SK-N-SH (cell line): ENCODE measurements around the gene CCNA1. TPM values are rescaled to one million over a fixed set of nuclear protein-coding genes. Genes with fewer than 3 reads are reported as not detected.

Experiments used
- CTCF ChIA-PET: fragments of 300-600, 350-600 bp; formaldehyde crosslinking; extraction: SDS; loops from one replicate; lab custom pipeline; 2021; lab: Yijun Ruan, JAX
- POLR2A ChIA-PET: fragments of 350-600 bp; sonication (Branson Sonifier 250); formaldehyde crosslinking; extraction: SDS; loops from one replicate; lab custom pipeline; 2020; ENCODE audit warnings: antibody characterized with exemption, inconsistent platforms; lab: Yijun Ruan, JAX
- DNase-seq: peaks from one replicate; pipeline ENCODE4 v3.0.0; 2012
- H2AFZ ChIP-seq: fragments of 200-600 bp; sonication (generic); 2 replicates; pipeline ENCODE4 v1.8.1; 2016; ENCODE audit warnings: antibody characterized with exemption, mild to moderate bottlenecking, low read depth
- H3F3A ChIP-seq: fragments of 200-600 bp; sonication (generic); replicated peaks from 2 replicates; pipeline ENCODE3; 2016; ENCODE audit warnings: antibody characterized with exemption, mild to moderate bottlenecking; ENCODE audit not compliant: insufficient read depth
- H3K27ac ChIP-seq, 2 experiments: fragments of 200-500 bp in 1 of 2; fragments of 200-600 bp in 1 of 2; sonication (Bioruptor generic) in 1 of 2; sonication (generic), shearing (Covaris generic) in 1 of 2; 2 replicates each; pipeline versions ENCODE4 v1.5.1 to v1.6.1; 2014 to 2016; ENCODE audit warnings: low read depth in 2 of 2, inconsistent platforms in 1 of 2, low read length in 1 of 2, mild to moderate bottlenecking in 1 of 2, mixed read lengths in 1 of 2
- H3K27me3 ChIP-seq: fragments of 200-600 bp; sonication (generic), shearing (Covaris generic); 2 replicates; pipeline ENCODE4 v1.6.1; 2016; ENCODE audit warnings: mixed run types; ENCODE audit not compliant: insufficient read depth
- H3K36me3 ChIP-seq, 2 experiments: fragments of 200-500 bp in 1 of 2; fragments of 200-600 bp in 1 of 2; sonication (Bioruptor generic) in 1 of 2; sonication (generic) in 1 of 2; replicated peaks in 1 of 2; 2 replicates each; pipeline versions ENCODE3 to v1.5.1; 2014 to 2016; ENCODE audit warnings: low read length in 1 of 2, mild to moderate bottlenecking in 1 of 2; ENCODE audit not compliant: insufficient read depth in 2 of 2, control insufficient read depth in 1 of 2
- H3K4me1 ChIP-seq, 2 experiments: fragments of 200-500 bp in 1 of 2; fragments of 200-600 bp in 1 of 2; sonication (Bioruptor generic) in 1 of 2; sonication (generic), shearing (Covaris generic) in 1 of 2; 2 replicates each; pipeline versions ENCODE4 v1.5.1 to v1.6.1; 2014 to 2016; ENCODE audit warnings: low read depth in 1 of 2, low read length in 1 of 2, mixed run types in 1 of 2; ENCODE audit not compliant: insufficient read depth in 2 of 2, control insufficient read depth in 1 of 2
- H3K4me2 ChIP-seq: fragments of 200-600 bp; sonication (generic), shearing (Covaris generic); 2 replicates; pipeline ENCODE4 v1.6.1; 2017; ENCODE audit warnings: mixed run types
- H3K4me3 ChIP-seq, 2 experiments: fragments of 200-500 bp in 1 of 2; fragments of 200-600 bp in 1 of 2; sonication (Bioruptor generic) in 1 of 2; sonication (generic), shearing (Covaris generic) in 1 of 2; 2 replicates each; pipeline versions ENCODE4 v1.5.1 to v1.8.1; 2014 to 2016; ENCODE audit warnings: low read depth in 2 of 2, inconsistent platforms in 1 of 2, low read length in 1 of 2, mild to moderate bottlenecking in 1 of 2, mixed read lengths in 1 of 2, moderate library complexity in 1 of 2
- H3K79me2 ChIP-seq: fragments of 200-600 bp; sonication (generic); 2 replicates; pipeline ENCODE4 v1.8.1; 2017; ENCODE audit warnings: mild to moderate bottlenecking; ENCODE audit not compliant: insufficient read depth
- H3K9ac ChIP-seq: fragments of 200-600 bp; sonication (generic); 2 replicates; pipeline ENCODE4 v1.6.1; 2017; ENCODE audit warnings: mixed run types
- H3K9me2 ChIP-seq: fragments of 200-600 bp; sonication (generic); 2 replicates; pipeline ENCODE4 v1.6.1; 2017; ENCODE audit warnings: mixed run types
- H3K9me3 ChIP-seq: fragments of 200-600 bp; sonication (generic); 2 replicates; pipeline ENCODE4 v1.6.1; 2017; ENCODE audit warnings: mixed run types, mild to moderate bottlenecking, moderate library complexity
- H4K20me1 ChIP-seq: fragments of 200-600 bp; sonication (generic); 2 replicates; pipeline ENCODE4 v1.6.1; 2017; ENCODE audit warnings: mild to moderate bottlenecking, mixed run types; ENCODE audit not compliant: insufficient read depth
- EZH2phosphoT487 ChIP-seq: fragments of 200-600 bp; sonication (generic); IDR thresholded peaks from 2 replicates; pipeline ENCODE4 v1.6.1; 2017; ENCODE audit warnings: low read depth, mixed run types, mild to moderate bottlenecking, antibody characterized with exemption, moderate library complexity, borderline replicate concordance
- GABPA ChIP-seq: IDR thresholded peaks from 2 replicates; pipeline ENCODE4 v1.4.0; 2012; ENCODE audit warnings: low read depth, mild to moderate bottlenecking
- GATA2 ChIP-seq: sonication (generic); formaldehyde crosslinking; IDR thresholded peaks from 2 replicates; pipeline ENCODE4 v1.5.0; 2020; ENCODE audit warnings: mild to moderate bottlenecking, missing genetic modification reagents
- RXRA ChIP-seq: IDR thresholded peaks from 2 replicates; pipeline ENCODE4 v1.4.0; 2012; ENCODE audit warnings: low read depth, mild to moderate bottlenecking, borderline replicate concordance
- SMC3 ChIP-seq: IDR thresholded peaks from 2 replicates; pipeline ENCODE4 v1.6.1; 2012; ENCODE audit warnings: low read depth, low read length, improper control_type of control experiment
- WGBS: methylation state at CpG from one replicate; pipeline ENCODE4 v1.1.6; 2017; ENCODE audit warnings: low lambda C conversion rate; 5-methylcytosine and 5-hydroxymethylcytosine counted together
- polyA plus RNA-seq, 3 experiments: library from polyadenylated mRNA; depleted of rRNA; stranded (reverse); fragments of >200 nt; gene quantifications; 2 replicates each; pipeline ENCODE4 v1.2.3, GENCODE V29; 2012
- TF ChIP-seq, protein P1 (sequence below): fragments of 200-600 bp; sonication (generic); IDR thresholded peaks from 2 replicates; pipeline ENCODE4 v1.6.1; 2017; ENCODE audit warnings: antibody characterized with exemption, mild to moderate bottlenecking, moderate library complexity
- TF ChIP-seq, protein P2 (sequence below): IDR thresholded peaks from 2 replicates; pipeline ENCODE4 v1.4.0; 2012; ENCODE audit warnings: low read depth, borderline replicate concordance
- TF ChIP-seq, protein P3 (sequence below): fragments of 150-350 bp; IDR thresholded peaks from 2 replicates; pipeline ENCODE4 v1.6.1; 2017; ENCODE audit warnings: antibody characterized with exemption, low read length, low read depth, borderline replicate concordance

Gene CCNA1
- polyA plus RNA-seq, 1 of the 3 experiments (the other 2 are of a cell fraction): 0.23 TPM

DNA sequence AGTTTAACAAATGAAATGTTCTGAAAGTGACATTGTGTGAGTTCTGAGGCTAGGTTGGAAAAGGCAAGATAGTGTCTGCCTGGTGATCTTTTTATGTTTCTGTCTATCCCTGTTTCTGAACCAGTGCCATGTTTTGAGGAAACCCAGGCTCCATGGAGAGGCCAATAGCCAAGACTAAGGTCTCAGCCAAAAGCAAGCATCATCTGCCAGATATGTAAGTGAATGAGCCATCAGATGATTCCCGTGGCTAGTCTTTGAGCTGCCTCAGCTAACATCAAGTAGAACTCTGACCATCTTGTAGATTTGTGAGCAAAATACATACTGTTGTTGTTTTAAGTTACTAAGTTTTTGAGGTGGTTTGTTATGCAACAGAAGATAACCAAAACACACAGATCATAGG is 19.6 kb upstream of the CCNA1 start:
- Histone ChIP-seq H3K27ac (no peak overlapping the region), H3K9ac (no peak overlapping the region), H3K4me3 (no peak overlapping the region), H3K27me3 (no peaks in the 10 kb centered on the region; the same call in 1 of the 2 replicates), H3K9me3 (no peaks in the 10 kb centered on the region), H3K79me2 (no peaks in the 10 kb centered on the region), H3K9me2 (no peaks in the 10 kb centered on the region), H2AFZ (no peak overlapping the region), H3K36me3 (no peaks in the 10 kb centered on the region), H3F3A (no peaks in the 10 kb centered on the region), H3K4me1 (no peaks in the 10 kb centered on the region; a peak in 1 of 4 replicates), H3K4me2 (no peak overlapping the region), H4K20me1 (no peaks in the 10 kb centered on the region)
- no peak for DNase-seq
- 0% methylated on average over 1 of the region's 1 CpG for WGBS
- TF ChIP-seq SMC3: no peak
- TF ChIP-seq, protein P1, sequence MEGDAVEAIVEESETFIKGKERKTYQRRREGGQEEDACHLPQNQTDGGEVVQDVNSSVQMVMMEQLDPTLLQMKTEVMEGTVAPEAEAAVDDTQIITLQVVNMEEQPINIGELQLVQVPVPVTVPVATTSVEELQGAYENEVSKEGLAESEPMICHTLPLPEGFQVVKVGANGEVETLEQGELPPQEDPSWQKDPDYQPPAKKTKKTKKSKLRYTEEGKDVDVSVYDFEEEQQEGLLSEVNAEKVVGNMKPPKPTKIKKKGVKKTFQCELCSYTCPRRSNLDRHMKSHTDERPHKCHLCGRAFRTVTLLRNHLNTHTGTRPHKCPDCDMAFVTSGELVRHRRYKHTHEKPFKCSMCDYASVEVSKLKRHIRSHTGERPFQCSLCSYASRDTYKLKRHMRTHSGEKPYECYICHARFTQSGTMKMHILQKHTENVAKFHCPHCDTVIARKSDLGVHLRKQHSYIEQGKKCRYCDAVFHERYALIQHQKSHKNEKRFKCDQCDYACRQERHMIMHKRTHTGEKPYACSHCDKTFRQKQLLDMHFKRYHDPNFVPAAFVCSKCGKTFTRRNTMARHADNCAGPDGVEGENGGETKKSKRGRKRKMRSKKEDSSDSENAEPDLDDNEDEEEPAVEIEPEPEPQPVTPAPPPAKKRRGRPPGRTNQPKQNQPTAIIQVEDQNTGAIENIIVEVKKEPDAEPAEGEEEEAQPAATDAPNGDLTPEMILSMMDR: no peak
- ChIA-PET POLR2A (no interaction called here), CTCF (no interaction called here)

DNA sequence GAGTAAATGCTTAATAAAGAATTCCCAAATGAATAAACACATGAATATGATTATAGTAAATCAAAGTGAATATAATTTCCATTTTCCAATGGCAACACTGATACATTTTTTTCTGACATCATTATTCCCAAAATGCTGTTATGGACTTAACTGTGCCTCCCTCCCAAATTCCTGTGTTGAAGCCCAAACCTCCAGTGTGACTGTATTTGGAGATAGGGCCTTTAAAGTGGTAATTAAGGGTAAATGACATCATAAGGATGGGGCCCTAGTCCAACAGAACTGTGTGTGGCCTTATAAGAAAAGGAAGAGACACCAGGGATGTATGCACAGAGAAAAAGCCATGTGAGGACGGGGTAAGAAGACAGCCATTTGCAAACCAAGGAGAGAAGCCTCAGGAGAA is 19.1 kb upstream of the CCNA1 start:
- H3K27ac ChIP-seq: no peak overlapping the region
- no peak overlapping the region for H2AFZ ChIP-seq
- 0% methylated on average over 1 of the region's 1 CpG for whole genome bisulfite sequencing
- no peaks in the 10 kb centered on the region for H3K79me2 ChIP-seq
- H3K9me2 ChIP-seq: no peaks in the 10 kb centered on the region
- CTCF ChIA-PET: no interaction called here
- no peaks in the 10 kb centered on the region for H4K20me1 ChIP-seq
- no peaks in the 10 kb centered on the region for H3K27me3 ChIP-seq
- no peak for TF ChIP-seq EZH2phosphoT487
- TF ChIP-seq, protein P2, sequence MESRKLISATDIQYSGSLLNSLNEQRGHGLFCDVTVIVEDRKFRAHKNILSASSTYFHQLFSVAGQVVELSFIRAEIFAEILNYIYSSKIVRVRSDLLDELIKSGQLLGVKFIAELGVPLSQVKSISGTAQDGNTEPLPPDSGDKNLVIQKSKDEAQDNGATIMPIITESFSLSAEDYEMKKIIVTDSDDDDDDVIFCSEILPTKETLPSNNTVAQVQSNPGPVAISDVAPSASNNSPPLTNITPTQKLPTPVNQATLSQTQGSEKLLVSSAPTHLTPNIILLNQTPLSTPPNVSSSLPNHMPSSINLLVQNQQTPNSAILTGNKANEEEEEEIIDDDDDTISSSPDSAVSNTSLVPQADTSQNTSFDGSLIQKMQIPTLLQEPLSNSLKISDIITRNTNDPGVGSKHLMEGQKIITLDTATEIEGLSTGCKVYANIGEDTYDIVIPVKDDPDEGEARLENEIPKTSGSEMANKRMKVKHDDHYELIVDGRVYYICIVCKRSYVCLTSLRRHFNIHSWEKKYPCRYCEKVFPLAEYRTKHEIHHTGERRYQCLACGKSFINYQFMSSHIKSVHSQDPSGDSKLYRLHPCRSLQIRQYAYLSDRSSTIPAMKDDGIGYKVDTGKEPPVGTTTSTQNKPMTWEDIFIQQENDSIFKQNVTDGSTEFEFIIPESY: no peak
- TF ChIP-seq GABPA: no peak
- no peak for TF ChIP-seq RXRA
- no peak for TF ChIP-seq GATA2 (CRISPR knock-in tag)
- H3K4me1 ChIP-seq: no peaks in the 10 kb centered on the region; a peak in 1 of 4 replicates
- POLR2A ChIA-PET: no interaction called here
- no peak overlapping the region for H3K9ac ChIP-seq
- no peak for DNase-seq
- H3K4me3 ChIP-seq: no peak overlapping the region
- no peaks in the 10 kb centered on the region for H3K36me3 ChIP-seq
- no peaks in the 10 kb centered on the region for H3K9me3 ChIP-seq
- no peaks in the 10 kb centered on the region for H3F3A ChIP-seq
- no peak overlapping the region for H3K4me2 ChIP-seq

DNA sequence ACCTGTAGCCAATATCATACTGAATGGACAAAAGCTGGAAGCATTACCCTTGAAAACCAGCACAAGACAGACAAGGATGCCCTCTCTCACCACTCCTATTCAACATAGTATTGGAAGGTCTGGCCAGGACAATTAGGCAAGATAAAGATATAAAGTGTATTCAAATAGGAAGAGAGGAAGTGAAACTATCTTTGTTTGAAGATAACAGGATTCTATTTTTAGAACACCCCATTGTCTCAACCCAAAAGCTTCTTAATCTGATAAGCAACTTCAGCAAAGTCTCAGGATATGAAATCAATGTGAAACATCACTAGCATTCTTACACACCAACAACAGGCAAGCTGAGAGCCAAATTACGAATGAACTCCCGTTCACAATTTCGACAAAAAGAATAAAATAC is 17.8 kb upstream of the CCNA1 start:
- Histone ChIP-seq H3K27ac (no peak overlapping the region), H3K9me3 (no peaks in the 10 kb centered on the region), H3K9me2 (no peaks in the 10 kb centered on the region), H3K4me3 (no peak overlapping the region), H3K9ac (no peak overlapping the region), H4K20me1 (no peaks in the 10 kb centered on the region), H3K27me3 (no peaks in the 10 kb centered on the region), H3K36me3 (no peaks in the 10 kb centered on the region), H2AFZ (no peak overlapping the region), H3K79me2 (no peaks in the 10 kb centered on the region), H3K4me1 (no peaks in the 10 kb centered on the region), H3K4me2 (no peak overlapping the region), H3F3A (no peaks in the 10 kb centered on the region)
- 32% methylated on average over 3 of the region's 3 CpGs for WGBS
- ChIA-PET POLR2A (no interaction called here), CTCF (no interaction called here)
- TF ChIP-seq, protein P3, sequence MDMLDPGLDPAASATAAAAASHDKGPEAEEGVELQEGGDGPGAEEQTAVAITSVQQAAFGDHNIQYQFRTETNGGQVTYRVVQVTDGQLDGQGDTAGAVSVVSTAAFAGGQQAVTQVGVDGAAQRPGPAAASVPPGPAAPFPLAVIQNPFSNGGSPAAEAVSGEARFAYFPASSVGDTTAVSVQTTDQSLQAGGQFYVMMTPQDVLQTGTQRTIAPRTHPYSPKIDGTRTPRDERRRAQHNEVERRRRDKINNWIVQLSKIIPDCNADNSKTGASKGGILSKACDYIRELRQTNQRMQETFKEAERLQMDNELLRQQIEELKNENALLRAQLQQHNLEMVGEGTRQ: no peak
- no peak for DNase-seq
